H1 (cell line): ENCODE data around the gene COL5A1. TPM values are rescaled to one million over a fixed set of nuclear protein-coding genes. Genes with fewer than 3 reads are reported as not detected.

Experiments
- CTCF ChIA-PET: fragments of 300-600 bp; sonication (Branson Sonifier 250); formaldehyde crosslinking; loops from one replicate; lab custom pipeline; 2021; ENCODE audit not compliant: partially characterized antibody; lab: Charles Lee
- POLR2A ChIA-PET: fragments of 300-600 bp; sonication (Branson Sonifier 250); formaldehyde crosslinking; loops from one replicate; lab custom pipeline; 2021; ENCODE audit warnings: inconsistent platforms; ENCODE audit not compliant: partially characterized antibody; lab: Charles Lee
- DNase-seq, 2 experiments: peaks; one replicate each; pipeline versions ENCODE4 v3.0.0 to v3.0.0-alpha.2; 2010 to 2022; ENCODE audit warnings: low spot score in 2 of 2, low read depth in 1 of 2, mixed read lengths in 1 of 2
- FAIRE-seq: peaks from 2 replicates; lab custom pipeline; 2011; peaks lifted over from hg19 to GRCh38; lab: Jason Lieb, UNC
- H2AFZ ChIP-seq: 2 replicates; pipeline ENCODE4 v1.8.1; 2012; ENCODE audit warnings: low read length, inconsistent platforms
- H2AK5ac ChIP-seq: 2 replicates; pipeline ENCODE4 v1.6.1; 2013; ENCODE audit warnings: low read depth, low read length
- H2BK120ac ChIP-seq: replicated peaks from 2 replicates; pipeline ENCODE3; 2013; ENCODE audit warnings: low read depth, low read length, inconsistent platforms
- H2BK12ac ChIP-seq: 2 replicates; pipeline ENCODE4 v1.6.1; 2013; ENCODE audit warnings: low read depth, low read length
- H2BK15ac ChIP-seq: 2 replicates; pipeline ENCODE4 v1.6.1; 2013; ENCODE audit warnings: low read length
- H2BK20ac ChIP-seq: 2 replicates; pipeline ENCODE4 v1.6.1; 2013; ENCODE audit warnings: low read length
- H2BK5ac ChIP-seq: 2 replicates; pipeline ENCODE4 v1.6.1; 2013; ENCODE audit warnings: low read depth, low read length
- H3K14ac ChIP-seq: 2 replicates; pipeline ENCODE4 v1.6.1; 2013; ENCODE audit warnings: inconsistent platforms; ENCODE audit not compliant: insufficient read length
- H3K18ac ChIP-seq: 2 replicates; pipeline ENCODE4 v1.6.1; 2013; ENCODE audit warnings: low read length; ENCODE audit errors: extremely low read depth
- H3K23ac ChIP-seq: 2 replicates; pipeline ENCODE4 v1.6.1; 2013; ENCODE audit warnings: inconsistent platforms; ENCODE audit not compliant: insufficient read length
- H3K23me2 ChIP-seq: 2 replicates; pipeline ENCODE4 v1.6.1; 2013; ENCODE audit warnings: low read depth, low read length
- H3K27ac ChIP-seq: 2 replicates; pipeline ENCODE4 v1.6.1; 2011; ENCODE audit warnings: low read depth, low read length, inconsistent platforms
- H3K27me3 ChIP-seq, 4 experiments: replicated peaks in 1 of 4; 1 replicate in 1 of 4; 2 replicates in 3 of 4; pipeline versions ENCODE4 v1.6.1 to v1.8.1; 2011 to 2013; ENCODE audit warnings: low read length in 3 of 4, mild to moderate bottlenecking in 3 of 4, inconsistent platforms in 2 of 4, mixed read lengths in 2 of 4, moderate library complexity in 1 of 4; ENCODE audit not compliant: control insufficient read depth in 3 of 4, insufficient read depth in 3 of 4; ENCODE audit errors: extremely low read depth in 1 of 4
- H3K36me3 ChIP-seq, 4 experiments: 2 replicates each; pipeline versions ENCODE4 v1.6.1 to v1.8.1; 2011 to 2013; ENCODE audit warnings: mild to moderate bottlenecking in 4 of 4, low read length in 3 of 4, moderate library complexity in 2 of 4, control low read depth in 1 of 4, inconsistent platforms in 1 of 4; ENCODE audit not compliant: insufficient read depth in 4 of 4, control insufficient read depth in 2 of 4
- H3K4ac ChIP-seq: replicated peaks from 2 replicates; pipeline ENCODE3; 2013; ENCODE audit warnings: low read length, low read depth, mixed read lengths, inconsistent platforms; ENCODE audit not compliant: insufficient read length
- H3K4me1 ChIP-seq, 4 experiments: replicated peaks in 1 of 4; 1 replicate in 1 of 4; 2 replicates in 3 of 4; pipeline versions ENCODE4 v1.6.1 to v1.8.1; 2011 to 2013; ENCODE audit warnings: low read length in 3 of 4, inconsistent platforms in 2 of 4, mixed read lengths in 1 of 4; ENCODE audit not compliant: insufficient read depth in 4 of 4, control insufficient read depth in 3 of 4
- H3K4me2 ChIP-seq, 2 experiments: 2 replicates each; pipeline versions ENCODE4 v1.6.1 to v1.8.1; 2011 to 2013; ENCODE audit warnings: low read depth in 2 of 2, low read length in 2 of 2, control low read depth in 1 of 2, inconsistent platforms in 1 of 2, mild to moderate bottlenecking in 1 of 2; ENCODE audit not compliant: insufficient read depth in 1 of 2
- H3K4me3 ChIP-seq, 4 experiments: fragments of 200-600, 300-600 bp in 1 of 4; sonication (generic), shearing (Covaris generic), sonication (Bioruptor Twin) in 1 of 4; 2 replicates each; pipeline versions ENCODE4 v1.5.1 to v1.8.1; 2011 to 2016; ENCODE audit warnings: low read length in 4 of 4, low read depth in 3 of 4, control low read depth in 2 of 4, inconsistent platforms in 2 of 4, mild to moderate bottlenecking in 2 of 4, mixed read lengths in 1 of 4, moderate library complexity in 1 of 4; ENCODE audit not compliant: insufficient read depth in 2 of 4; ENCODE audit errors: extremely low read depth in 1 of 4
- H3K56ac ChIP-seq: replicated peaks from 2 replicates; pipeline ENCODE3; 2013; ENCODE audit warnings: low read depth, mild to moderate bottlenecking, mixed read lengths, low read length, inconsistent platforms; ENCODE audit not compliant: insufficient read length
- H3K79me1 ChIP-seq: 2 replicates; pipeline ENCODE4 v1.6.1; 2013; ENCODE audit warnings: low read depth, low read length, control low read depth
- H3K79me2 ChIP-seq, 2 experiments: 2 replicates each; pipeline versions ENCODE4 v1.6.1 to v1.8.1; 2012 to 2013; ENCODE audit warnings: low read length in 2 of 2, mild to moderate bottlenecking in 2 of 2, inconsistent platforms in 1 of 2; ENCODE audit not compliant: insufficient read depth in 2 of 2, control insufficient read depth in 1 of 2
- H3K9ac ChIP-seq, 4 experiments: replicated peaks in 1 of 4; 1 replicate in 1 of 4; 2 replicates in 3 of 4; pipeline versions ENCODE4 v1.6.1 to v1.8.1; 2011 to 2013; ENCODE audit warnings: low read depth in 3 of 4, low read length in 3 of 4, control low read depth in 2 of 4, mild to moderate bottlenecking in 2 of 4, moderate library complexity in 2 of 4, inconsistent platforms in 1 of 4; ENCODE audit errors: extremely low read depth in 1 of 4
- H3K9me3 ChIP-seq, 2 experiments: 2 replicates each; pipeline versions ENCODE4 v1.6.1 to v1.8.1; 2012 to 2013; ENCODE audit warnings: mild to moderate bottlenecking in 2 of 2, moderate library complexity in 2 of 2, control low read depth in 1 of 2, inconsistent platforms in 1 of 2, low read depth in 1 of 2, low read length in 1 of 2, mixed read lengths in 1 of 2; ENCODE audit not compliant: insufficient read depth in 2 of 2
- H4K20me1 ChIP-seq, 2 experiments: replicated peaks in 1 of 2; 2 replicates each; pipeline versions ENCODE3 to v1.8.1; 2011 to 2013; ENCODE audit warnings: inconsistent platforms in 2 of 2, low read length in 2 of 2, mild to moderate bottlenecking in 1 of 2; ENCODE audit not compliant: insufficient read depth in 2 of 2, control insufficient read depth in 1 of 2
- H4K5ac ChIP-seq: 2 replicates; pipeline ENCODE4 v1.6.1; 2013; ENCODE audit warnings: low read length, low read depth, mixed read lengths, inconsistent platforms; ENCODE audit not compliant: insufficient read length
- H4K8ac ChIP-seq: 2 replicates; pipeline ENCODE4 v1.8.0; 2013; ENCODE audit warnings: mild to moderate bottlenecking, moderate library complexity, low read length, inconsistent platforms; ENCODE audit not compliant: insufficient read depth; ENCODE audit errors: extremely low read depth
- H4K91ac ChIP-seq: replicated peaks from 2 replicates; pipeline ENCODE3; 2013; ENCODE audit warnings: low read length, mixed read lengths, inconsistent platforms; ENCODE audit not compliant: insufficient read length
- ASH2L ChIP-seq: fragments of 200-600, 300-600 bp; sonication (generic); IDR thresholded peaks from one replicate; pipeline ENCODE4 v1.7.1; 2017; ENCODE audit warnings: low read length
- BACH1 ChIP-seq: IDR thresholded peaks from 2 replicates; pipeline ENCODE4 v1.6.1; 2012; ENCODE audit warnings: low read length, improper control_type of control experiment
- CEBPB ChIP-seq: IDR thresholded peaks from 2 replicates; pipeline ENCODE4 v1.6.1; 2012; ENCODE audit warnings: low read depth, low read length
- JUND ChIP-seq: IDR thresholded peaks from 2 replicates; pipeline ENCODE4 v1.6.1; 2011; ENCODE audit warnings: mild to moderate bottlenecking, improper control_type of control experiment, low read length
- MAFK ChIP-seq: IDR thresholded peaks from 2 replicates; pipeline ENCODE4 v1.6.1; 2012; ENCODE audit warnings: low read depth, mild to moderate bottlenecking, improper control_type of control experiment, low read length
- SIN3A ChIP-seq, 2 experiments: IDR thresholded peaks in 1 of 2; conservative IDR thresholded peaks in 1 of 2; 2 replicates each; pipeline ENCODE4 v1.6.1; 2011 to 2012; ENCODE audit warnings: low read length in 2 of 2, improper control_type of control experiment in 1 of 2, low read depth in 1 of 2, mild to moderate bottlenecking in 1 of 2
- SIX5 ChIP-seq: IDR thresholded peaks from 2 replicates; pipeline ENCODE4 v1.6.1; 2011; ENCODE audit warnings: mild to moderate bottlenecking, low read depth, low read length
- SP2 ChIP-seq: IDR thresholded peaks from 2 replicates; pipeline ENCODE4 v1.6.1; 2012; ENCODE audit warnings: mild to moderate bottlenecking, low read length, inconsistent platforms
- SRF ChIP-seq: IDR thresholded peaks from 2 replicates; pipeline ENCODE4 v1.6.1; 2011; ENCODE audit warnings: mild to moderate bottlenecking, low read depth, low read length, moderate library complexity
- TBP ChIP-seq: IDR thresholded peaks from 2 replicates; pipeline ENCODE4 v1.6.1; 2011; ENCODE audit warnings: low read depth, low read length, improper control_type of control experiment
- WGBS, 2 experiments: shearing (Covaris generic) in 1 of 2; methylation state at CpG; one replicate each; pipeline versions ENCODE4 v1.1.6 to v1.1.7; 2013 to 2015; ENCODE audit warnings: low lambda C conversion rate in 2 of 2, mixed read lengths in 2 of 2, inconsistent platforms in 1 of 2, low coverage in 1 of 2, missing lambda C conversion rate in 1 of 2; ENCODE audit not compliant: insufficient replicate concordance in 2 of 2, insufficient coverage in 1 of 2, insufficient read length in 1 of 2; ENCODE audit errors: extremely low coverage in 1 of 2, missing lambda C conversion rate in 1 of 2; 5-methylcytosine and 5-hydroxymethylcytosine counted together
- polyA plus RNA-seq, 7 experiments: library from polyadenylated mRNA; depleted of rRNA in 3 of 7; stranded (reverse) in 5 of 7; unstranded in 2 of 7; fragments of >200 nt in 5 of 7; fragments of 200-250 nt in 2 of 7; gene quantifications; 1 replicate in 5 of 7; 2 replicates in 1 of 7; 4 replicates in 1 of 7; pipeline versions ENCODE4 v1.2.1 to v1.2.3, GENCODE V29; 2011 to 2013; ENCODE audit warnings: missing spikeins in 2 of 7, mixed read lengths in 2 of 7
- total RNA-seq: library from RNA; stranded (reverse); fragmentation: NEBNext Ultra II Directional; extraction: Animal tissue kit (Norgen Biotek cat#: 25700); gene quantifications from 2 replicates; pipeline ENCODE4 v1.2.1, GENCODE V29; 2021
- TF ChIP-seq, protein P1 (sequence below): IDR thresholded peaks from 2 replicates; pipeline ENCODE4 v1.6.1; 2012; ENCODE audit warnings: inconsistent platforms

Gene COL5A1
- total and polyA plus RNA-seq, 2 of the 8 experiments (the other 6 are each of a cell fraction or from before 2014, with no cell fraction given), result 3.8 to 12.0 TPM

GRCh38 chr9:134834957-134835419, 193.4 kb downstream of the COL5A1 start:
- H3K79me2 ChIP-seq, result no peaks in the 10 kb centered on the region
- no peak overlapping the region for H3K56ac ChIP-seq
- no peak overlapping the region for H3K4me3 ChIP-seq
- no peaks in the 10 kb centered on the region for H4K20me1 ChIP-seq
- H4K5ac ChIP-seq, result no peak overlapping the region
- no peaks in the 10 kb centered on the region for H3K9me3 ChIP-seq
- no peak for DNase-seq
- H3K36me3 ChIP-seq, result no peaks in the 10 kb centered on the region
- no peaks in the 10 kb centered on the region for H3K23me2 ChIP-seq
- WGBS, 2 experiments, result 93% methylated on average over 25 of the region's 25 CpGs; no CpG with 5 or more reads in 1 of the 2 experiments
- H3K27me3 ChIP-seq, result no peaks in the 10 kb centered on the region
- H3K9ac ChIP-seq, result no peak overlapping the region
- no peak overlapping the region for H2BK12ac ChIP-seq
- H4K8ac ChIP-seq, result peak overlapping the region; percentile 72; the same call in 1 of the 2 replicates
- H2AK5ac ChIP-seq, result no peak overlapping the region
- no peak overlapping the region for H2BK15ac ChIP-seq
- no peak overlapping the region for H3K23ac ChIP-seq
- TF ChIP-seq SP2 (no peak), MAFK (no peak), ASH2L (no peak), TBP (no peak), CEBPB (no peak), JUND (no peak), BACH1 (no peak), SIX5 (no peak), SIN3A (conservative IDR thresholded peaks at IDR 0.05 in 1 of 2, IDR thresholded peaks at IDR 0.05 in 1 of 2; ENCODE audit: low read depth in 1 of 2, low read length in 2 of 2) (no peak), SRF (no peak)
- TF ChIP-seq, protein P1, sequence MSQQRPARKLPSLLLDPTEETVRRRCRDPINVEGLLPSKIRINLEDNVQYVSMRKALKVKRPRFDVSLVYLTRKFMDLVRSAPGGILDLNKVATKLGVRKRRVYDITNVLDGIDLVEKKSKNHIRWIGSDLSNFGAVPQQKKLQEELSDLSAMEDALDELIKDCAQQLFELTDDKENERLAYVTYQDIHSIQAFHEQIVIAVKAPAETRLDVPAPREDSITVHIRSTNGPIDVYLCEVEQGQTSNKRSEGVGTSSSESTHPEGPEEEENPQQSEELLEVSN, result no peak
- TF ChIP-seq, all 59 proteins: peak for 0
- H3K14ac ChIP-seq, result no peak overlapping the region
- no peak overlapping the region for H3K27ac ChIP-seq
- H3K18ac ChIP-seq, result no peak overlapping the region
- no peaks in the 10 kb centered on the region for H3K4me1 ChIP-seq
- no peak overlapping the region for H2BK120ac ChIP-seq
- H3K4ac ChIP-seq, result no peak overlapping the region
- H3K4me2 ChIP-seq, result no peak overlapping the region
- FAIRE-seq, result no peak
- ChIA-PET CTCF (interaction anchor here (1.0 to 1.2 kb wide), 2 partner anchors 10 to 120 kb away, joined by 3 read pairs; no protein-coding TSS in a partner anchor), POLR2A (no interaction called here)
- no peak overlapping the region for H2AFZ ChIP-seq
- H3K79me1 ChIP-seq, result no peaks in the 10 kb centered on the region
- no peak overlapping the region for H2BK20ac ChIP-seq
- H2BK5ac ChIP-seq, result no peak overlapping the region
- H4K91ac ChIP-seq, result no peak overlapping the region
